ENCODE results near the gene DOCK4. TPM values are rescaled to one million over a fixed set of nuclear protein-coding genes. Genes with fewer than 3 reads are reported as not detected.

Gene DOCK4
- total and polyA plus RNA-seq, 2 donors from 2014 or later = 3.2 to 38.9 TPM

GRCh38 chr7:111960984-111961383 lies 245.2 kb downstream of the DOCK4 start:
- FAIRE-seq (no peak), DNase-seq (no peak)
- Histone ChIP-seq H3K9me3 (ENCODE audit: control insufficient read depth in 2 of 3, insufficient read depth in 1 of 3, low read length in 3 of 3) (no peaks in the 10 kb centered on the region), H3K27me3 (ENCODE audit: control insufficient read depth, insufficient read depth, low read length) (no peaks in the 10 kb centered on the region), H3K9ac (ENCODE audit: low read length in 3 of 3) (no peak overlapping the region), H3K4me3 (ENCODE audit: low read length in 3 of 3) (no peak overlapping the region), H3K36me3 (ENCODE audit: control insufficient read depth in 2 of 3, insufficient read depth in 3 of 3, low read length in 3 of 3) (no peaks in the 10 kb centered on the region), H3K4me1 (ENCODE audit: control insufficient read depth in 2 of 3, insufficient read depth in 2 of 3, low read depth in 1 of 3, low read length in 3 of 3) (peaks cover 0 to 3% (median under 1%) of the 10 kb centered on the region in 3 donors), H3K27ac (ENCODE audit: low read depth in 2 of 2, low read length in 2 of 2) (no peak overlapping the region)
- intact Hi-C loops (cut with DNase I) = no loop called here
- TF ChIP-seq CTCF (IDR thresholded peaks at IDR 0.05; ENCODE audit: borderline replicate concordance, extremely low read depth, insufficient read depth) = no peak

GRCh38 chr7:111958896-111959295 lies 247.3 kb downstream of the DOCK4 start:
- FAIRE-seq = no peak
- Histone ChIP-seq H3K9ac (ENCODE audit: low read length in 3 of 3) (no peak overlapping the region), H3K4me3 (ENCODE audit: low read length in 3 of 3) (no peak overlapping the region), H3K27ac (ENCODE audit: low read depth in 2 of 2, low read length in 2 of 2) (no peak overlapping the region), H3K9me3 (ENCODE audit: control insufficient read depth in 2 of 3, insufficient read depth in 1 of 3, low read length in 3 of 3) (no peaks in the 10 kb centered on the region), H3K36me3 (ENCODE audit: control insufficient read depth in 2 of 3, insufficient read depth in 3 of 3, low read length in 3 of 3) (no peaks in the 10 kb centered on the region), H3K4me1 (ENCODE audit: control insufficient read depth in 2 of 3, insufficient read depth in 2 of 3, low read depth in 1 of 3, low read length in 3 of 3) (peaks cover 2 to 3% (median 3%) of the 10 kb centered on the region in 3 donors), H3K27me3 (ENCODE audit: control insufficient read depth, insufficient read depth, low read length) (no peaks in the 10 kb centered on the region)
- peak in 4 of 5 donors; percentile 66 to 88 (median 82) for DNase-seq
- TF ChIP-seq CTCF (IDR thresholded peaks at IDR 0.05; ENCODE audit: borderline replicate concordance, extremely low read depth, insufficient read depth) = no peak
- intact Hi-C loops (cut with DNase I) = no loop called here

- intact Hi-C loops (cut with DNase I) = no loop called here
- peaks cover 2 to 7% (median 4%) of the 10 kb centered on the region in 3 donors for H3K4me1 ChIP-seq (ENCODE audit: control insufficient read depth in 2 of 3, insufficient read depth in 2 of 3, low read depth in 1 of 3, low read length in 3 of 3)
Observed at GRCh38 chr7:111958431-111958830, 247.8 kb downstream of the DOCK4 start.

More at GRCh38 chr7:111958431-111958830, 247.8 kb downstream of the DOCK4 start:
- H3K27ac ChIP-seq (ENCODE audit: low read depth in 2 of 2, low read length in 2 of 2) = no peak overlapping the region
- no peak overlapping the region for H3K9ac ChIP-seq (ENCODE audit: low read length in 3 of 3)
- H3K36me3 ChIP-seq (ENCODE audit: control insufficient read depth in 2 of 3, insufficient read depth in 3 of 3, low read length in 3 of 3) = no peaks in the 10 kb centered on the region
- TF ChIP-seq CTCF (IDR thresholded peaks at IDR 0.05; ENCODE audit: borderline replicate concordance, extremely low read depth, insufficient read depth) = no peak
- no peaks in the 10 kb centered on the region for H3K27me3 ChIP-seq (ENCODE audit: control insufficient read depth, insufficient read depth, low read length)
- no peaks in the 10 kb centered on the region for H3K9me3 ChIP-seq (ENCODE audit: control insufficient read depth in 2 of 3, insufficient read depth in 1 of 3, low read length in 3 of 3)
- FAIRE-seq = no peak
- DNase-seq = no peak
- H3K4me3 ChIP-seq (ENCODE audit: low read length in 3 of 3) = no peak overlapping the region

Data from kidney (tissue), 14 donors.